Measurements from ENCODE around the gene ARHGDIG. TPM values are rescaled to one million over a fixed set of nuclear protein-coding genes. Genes with fewer than 3 reads are reported as not detected.

The ARHGDIG gene
- total RNA-seq, 1 experiment from 2014 or later = not detected

DNA sequence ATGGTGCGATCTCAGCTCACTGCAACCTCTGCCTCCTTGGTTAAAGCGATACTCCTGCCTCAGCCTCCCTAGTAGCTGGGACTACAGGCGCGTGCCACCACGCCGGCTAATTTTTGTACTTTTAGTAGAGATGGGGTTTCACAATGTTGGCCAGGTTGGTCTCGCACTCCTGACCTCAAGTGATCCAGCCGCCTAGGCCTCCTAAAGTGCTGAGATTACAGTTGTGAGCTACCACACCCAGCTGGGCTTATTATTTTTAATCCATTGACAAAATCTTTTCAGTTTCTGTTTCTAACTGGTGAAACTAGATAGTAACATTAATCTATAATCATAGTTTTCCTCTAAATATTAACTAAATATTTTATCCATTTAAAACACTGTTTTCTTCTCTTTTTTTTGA is 39.8 kb upstream of the ARHGDIG start:
- POLR2A ChIA-PET = no interaction called here
- no peaks in the 10 kb centered on the region for H3K36me3 Mint-ChIP-seq (ENCODE audit: insufficient read depth, unreplicated experiment)
- TF ChIP-seq CTCF (IDR thresholded peaks at IDR 0.05; ENCODE audit: unreplicated experiment) = no peak
- H3K4me3 Mint-ChIP-seq (ENCODE audit: unreplicated experiment) = no peak overlapping the region
- no TSS peak for BruUV-seq (replicated peaks)
- H3K9me3 Mint-ChIP-seq (ENCODE audit: unreplicated experiment) = no peaks in the 10 kb centered on the region
- CTCF ChIA-PET = interaction anchor here (0.6 to 1.2 kb wide), 3 partner anchors 121 to 480 kb away, joined by 3 to 5 read pairs (median 3); no protein-coding TSS in a partner anchor
- no peak for DNase-seq (ENCODE audit: unreplicated experiment)
- no peak overlapping the region for H3K27ac Mint-ChIP-seq (ENCODE audit: low read depth, unreplicated experiment)
- intact Hi-C loops (cut with micrococcal nuclease) = no loop called here
- H3K4me1 Mint-ChIP-seq (ENCODE audit: insufficient read depth, unreplicated experiment) = no peaks in the 10 kb centered on the region
- H3K27me3 Mint-ChIP-seq (ENCODE audit: insufficient read depth, unreplicated experiment) = no peaks in the 10 kb centered on the region

DNA sequence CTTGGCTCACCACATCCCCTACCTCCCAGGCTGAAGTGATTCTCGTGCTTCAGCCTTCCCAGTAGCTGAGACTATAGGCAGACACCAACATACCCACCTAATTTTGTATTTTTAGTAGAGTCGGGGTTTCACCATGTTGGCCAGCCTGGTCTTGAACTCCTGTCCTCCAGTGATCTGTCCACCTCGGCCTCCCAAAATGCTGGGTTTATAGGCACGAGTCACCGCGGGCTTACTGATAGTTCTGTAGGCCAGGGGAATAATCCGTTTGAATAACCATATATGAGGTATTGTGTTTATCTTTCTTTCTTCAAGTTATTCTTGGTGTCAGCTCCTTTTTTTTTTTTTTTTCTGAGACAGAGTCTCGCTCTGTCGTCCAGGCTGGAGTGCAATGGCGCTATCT is 38.1 kb upstream of the ARHGDIG start:
- ChIA-PET POLR2A (no interaction called here), CTCF (interaction anchor here (0.9 kb wide), 1 partner anchor 26 kb away, joined by 4 read pairs; no protein-coding TSS in a partner anchor)
- no peaks in the 10 kb centered on the region for H3K27me3 Mint-ChIP-seq (ENCODE audit: insufficient read depth, unreplicated experiment)
- H3K4me1 Mint-ChIP-seq (ENCODE audit: insufficient read depth, unreplicated experiment) = no peaks in the 10 kb centered on the region
- no peak for TF ChIP-seq CTCF (IDR thresholded peaks at IDR 0.05; ENCODE audit: unreplicated experiment)
- no TSS peak for BruUV-seq (replicated peaks)
- intact Hi-C loops (cut with micrococcal nuclease) = no loop called here
- DNase-seq (ENCODE audit: unreplicated experiment) = no peak
- H3K36me3 Mint-ChIP-seq (ENCODE audit: insufficient read depth, unreplicated experiment) = no peaks in the 10 kb centered on the region
- H3K9me3 Mint-ChIP-seq (ENCODE audit: unreplicated experiment) = no peaks in the 10 kb centered on the region
- no peak overlapping the region for H3K27ac Mint-ChIP-seq (ENCODE audit: low read depth, unreplicated experiment)
- no peak overlapping the region for H3K4me3 Mint-ChIP-seq (ENCODE audit: unreplicated experiment)

DNA sequence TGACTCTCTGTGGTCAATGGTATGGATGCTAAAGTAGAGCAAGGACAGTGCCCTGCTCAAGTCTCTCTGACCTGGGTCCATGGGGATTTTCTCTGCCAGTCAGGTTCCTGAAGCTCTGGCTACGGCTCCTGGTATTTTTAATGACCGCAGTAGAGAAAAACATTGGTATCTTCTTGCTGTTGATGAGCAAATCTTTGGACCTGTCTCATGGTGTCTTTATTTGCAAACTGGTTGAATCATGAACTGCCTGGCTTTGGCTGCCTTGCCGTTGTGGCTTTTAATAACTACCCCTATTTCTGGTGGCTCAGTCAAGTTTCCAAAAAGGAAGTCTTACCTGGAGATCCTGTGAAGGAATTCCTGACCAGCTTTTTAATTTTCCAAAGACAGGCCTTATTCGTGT is 37.0 kb upstream of the ARHGDIG start:
- BruUV-seq (replicated peaks) = no TSS peak

DNA sequence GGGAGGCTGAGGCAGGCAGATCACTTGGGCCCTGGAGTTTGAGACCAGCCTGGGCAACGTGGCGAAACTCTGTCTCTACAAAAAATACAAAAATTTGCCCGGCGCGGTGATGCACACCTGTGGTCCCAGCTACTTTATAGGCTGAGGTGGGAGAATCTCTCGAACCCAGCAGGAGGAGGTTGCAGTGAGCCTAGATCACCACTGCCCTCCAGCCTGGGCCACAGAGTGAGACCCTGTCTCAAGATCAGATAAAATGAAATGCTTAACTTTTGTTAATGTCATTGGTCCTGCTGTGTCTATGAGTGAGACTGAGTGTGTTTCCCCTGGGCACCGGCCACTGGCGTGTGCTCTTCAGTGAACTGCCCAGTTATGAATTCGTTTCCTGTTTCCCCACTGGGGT is 35.3 kb upstream of the ARHGDIG start:
- no peak for DNase-seq (ENCODE audit: unreplicated experiment)
- Mint-ChIP-seq H3K36me3 (ENCODE audit: insufficient read depth, unreplicated experiment) (peaks cover 3% of the 10 kb centered on the region), H3K4me3 (ENCODE audit: unreplicated experiment) (no peak overlapping the region), H3K4me1 (ENCODE audit: insufficient read depth, unreplicated experiment) (no peaks in the 10 kb centered on the region), H3K9me3 (ENCODE audit: unreplicated experiment) (no peaks in the 10 kb centered on the region), H3K27ac (ENCODE audit: low read depth, unreplicated experiment) (no peak overlapping the region), H3K27me3 (ENCODE audit: insufficient read depth, unreplicated experiment) (no peaks in the 10 kb centered on the region)
- intact Hi-C loops (cut with micrococcal nuclease) = no loop called here
- ChIA-PET POLR2A (interaction anchor here (0.6 to 3.4 kb wide), 3 partner anchors 8 to 196 kb away, joined by 3 to 10 read pairs (median 3); partner anchors contain the start of gene FAM234A), CTCF (no interaction called here)
- BruUV-seq (replicated peaks) = no TSS peak
- TF ChIP-seq CTCF (IDR thresholded peaks at IDR 0.05; ENCODE audit: unreplicated experiment) = no peak

More for the DNA sequence above, 37.0 kb upstream of the ARHGDIG start:
- no peak overlapping the region for H3K27ac Mint-ChIP-seq (ENCODE audit: low read depth, unreplicated experiment)
- intact Hi-C loops (cut with micrococcal nuclease) = no loop called here
- H3K36me3 Mint-ChIP-seq (ENCODE audit: insufficient read depth, unreplicated experiment) = no peaks in the 10 kb centered on the region
- DNase-seq (ENCODE audit: unreplicated experiment) = no peak
- H3K27me3 Mint-ChIP-seq (ENCODE audit: insufficient read depth, unreplicated experiment) = no peaks in the 10 kb centered on the region
- H3K4me1 Mint-ChIP-seq (ENCODE audit: insufficient read depth, unreplicated experiment) = no peaks in the 10 kb centered on the region
- CTCF ChIA-PET = interaction anchor here (0.9 kb wide), 1 partner anchor 25 kb away, joined by 4 read pairs; no protein-coding TSS in a partner anchor
- POLR2A ChIA-PET = no interaction called here
- no peaks in the 10 kb centered on the region for H3K9me3 Mint-ChIP-seq (ENCODE audit: unreplicated experiment)
- no peak for TF ChIP-seq CTCF (IDR thresholded peaks at IDR 0.05; ENCODE audit: unreplicated experiment)
- no peak overlapping the region for H3K4me3 Mint-ChIP-seq (ENCODE audit: unreplicated experiment)
